ENCODE results near the gene TMPRSS7.

- no peak for TF ChIP-seq CTCF (IDR thresholded peaks at IDR 0.05; ENCODE audit: insufficient read depth, low read length, poor library complexity, severe bottlenecking)
- TF ChIP-seq EZH2phosphoT487 (conservative IDR thresholded peaks at IDR 0.05; ENCODE audit: low read length) = no peak
Measured at GRCh38 chr3:112074006-112074405, 39.5 kb downstream of the TMPRSS7 start.

All from SU-DHL-6 (cell line).